GM19193 (cell line): ENCODE measurements around the gene PLPP1.

Source experiments
- POLR2A ChIP-seq: IDR thresholded peaks from 4 replicates; pipeline ENCODE4 v1.6.1; 2011; ENCODE audit not compliant: insufficient read depth, insufficient read length; ENCODE audit errors: extremely low read depth

PLPP1 gene

DNA sequence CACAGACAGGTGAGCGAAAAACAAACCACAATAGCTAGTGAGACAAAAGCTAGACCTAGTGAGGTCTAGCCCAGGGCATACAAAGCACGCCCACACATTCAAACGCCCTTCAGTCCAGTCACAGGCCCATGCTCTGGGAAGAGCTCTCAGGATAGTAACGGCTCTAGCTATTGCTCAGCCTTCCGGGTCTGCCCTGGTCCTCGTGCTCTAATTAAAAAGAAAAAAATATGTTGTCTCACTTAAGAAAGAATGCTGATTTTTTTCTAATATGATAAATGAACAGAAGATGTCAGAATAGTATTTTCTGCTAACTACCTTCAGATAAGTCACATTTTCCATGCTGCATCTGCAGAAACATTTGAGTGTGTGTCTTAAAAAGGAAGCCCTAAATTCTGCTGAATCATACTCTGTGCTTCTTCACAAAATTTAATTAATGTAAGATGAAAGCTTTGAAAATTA is 94.5 kb downstream of the PLPP1 start:
- TF ChIP-seq POLR2A, result no peak

DNA sequence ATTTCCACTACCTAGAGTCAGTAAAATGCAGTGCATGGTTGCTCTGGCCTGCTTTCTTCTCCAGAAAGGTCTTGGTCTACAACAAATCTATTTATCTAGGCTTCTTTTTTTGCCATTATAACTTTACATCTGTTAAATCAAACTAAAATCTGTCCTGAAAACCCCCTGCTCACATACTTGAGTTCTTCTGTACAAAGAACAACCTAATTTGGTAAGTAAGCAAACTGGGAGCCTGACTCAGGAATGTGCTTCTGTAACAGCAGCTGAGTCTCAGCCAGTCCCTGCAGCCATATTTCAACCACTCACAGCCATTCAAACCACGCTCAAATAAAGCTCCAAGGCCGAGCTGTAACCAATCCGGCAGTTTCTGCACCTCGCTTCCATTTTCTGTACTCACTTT is 95.8 kb downstream of the PLPP1 start:
- no peak for TF ChIP-seq POLR2A

DNA sequence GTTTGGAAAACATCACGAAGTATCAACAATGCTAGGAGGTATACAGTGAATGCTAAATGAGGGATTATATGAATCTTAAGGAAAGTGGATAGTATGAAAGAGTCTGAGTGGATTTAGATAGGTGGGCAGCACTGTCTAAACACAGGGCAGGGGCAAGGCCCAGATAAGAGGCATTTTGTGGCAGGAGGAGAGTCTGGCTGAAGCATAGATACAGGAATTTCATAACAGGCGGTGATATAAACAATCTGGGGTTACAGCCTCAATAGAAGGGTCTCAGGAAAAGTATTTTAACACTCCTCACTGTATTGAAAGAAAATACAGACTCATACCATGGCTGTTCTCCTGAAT is 96.9 kb downstream of the PLPP1 start:
- TF ChIP-seq POLR2A, result no peak

DNA sequence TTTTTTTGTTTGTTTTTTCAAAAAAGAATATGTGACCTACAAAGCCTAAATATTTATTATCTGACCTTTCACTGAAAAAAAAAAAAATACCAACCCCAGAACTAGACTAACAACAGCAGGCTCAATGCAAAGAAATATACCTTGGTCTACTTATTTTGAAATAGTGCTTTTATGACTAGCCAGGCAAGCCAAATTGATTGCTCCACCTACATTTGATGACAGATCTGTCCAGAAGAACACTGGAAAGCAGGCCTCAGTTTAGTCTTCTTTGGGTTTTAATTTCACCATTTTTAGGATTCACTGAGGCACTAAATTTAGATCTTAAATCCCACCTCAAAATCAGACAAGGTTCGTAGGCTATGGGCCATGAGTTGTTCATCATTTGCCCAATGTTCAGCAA is 97.3 kb downstream of the PLPP1 start:
- TF ChIP-seq POLR2A, result no peak

DNA sequence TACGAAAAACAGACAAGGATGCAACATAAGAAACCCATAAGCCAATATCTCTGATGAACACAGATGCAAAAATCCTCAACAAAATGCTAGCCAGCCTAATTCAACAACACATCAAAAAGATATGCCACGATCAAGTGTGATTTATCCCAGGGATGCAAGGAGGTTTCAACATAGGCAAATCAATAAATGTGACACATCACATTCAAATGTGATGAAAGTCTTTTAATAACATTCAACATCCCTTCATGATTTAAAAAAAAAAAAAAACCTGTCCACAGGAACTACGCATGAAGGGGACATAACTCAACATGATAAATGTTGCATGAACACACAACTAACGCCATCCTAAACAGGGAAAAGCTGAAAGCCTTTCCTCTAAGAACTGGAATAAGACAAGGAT is 102.2 kb downstream of the PLPP1 start:
- TF ChIP-seq POLR2A, result no peak

DNA sequence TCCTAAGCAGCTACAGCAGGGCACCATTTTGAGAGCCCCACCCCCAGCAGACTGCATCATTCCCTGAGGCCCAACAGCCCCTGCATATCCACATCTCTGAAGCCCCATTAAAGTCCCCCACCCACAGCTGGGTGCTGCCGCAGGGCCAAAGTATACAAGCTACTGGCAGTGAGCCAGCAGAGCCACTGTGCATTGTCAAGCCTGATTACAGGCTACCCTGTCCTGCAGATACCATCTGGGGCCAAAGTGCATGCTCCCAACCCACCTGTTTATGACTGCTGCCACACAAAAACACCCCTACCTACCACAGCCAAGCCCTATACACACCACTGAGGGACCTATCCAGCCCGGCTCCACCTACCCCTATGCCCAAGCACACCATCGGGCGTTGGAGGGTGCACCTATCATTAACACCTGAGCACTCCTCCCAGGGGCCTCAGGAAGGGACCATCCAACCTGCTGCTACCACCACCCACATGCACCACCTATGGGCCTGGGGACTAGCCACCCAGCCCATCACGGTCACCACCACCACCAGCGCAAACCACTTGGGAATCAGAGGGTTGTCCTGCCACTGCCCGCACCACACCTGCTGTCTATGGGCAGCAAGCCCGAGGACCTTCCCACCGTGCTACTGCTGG is 105.0 kb downstream of the PLPP1 start:
- peak; percentile 20 for TF ChIP-seq POLR2A

DNA sequence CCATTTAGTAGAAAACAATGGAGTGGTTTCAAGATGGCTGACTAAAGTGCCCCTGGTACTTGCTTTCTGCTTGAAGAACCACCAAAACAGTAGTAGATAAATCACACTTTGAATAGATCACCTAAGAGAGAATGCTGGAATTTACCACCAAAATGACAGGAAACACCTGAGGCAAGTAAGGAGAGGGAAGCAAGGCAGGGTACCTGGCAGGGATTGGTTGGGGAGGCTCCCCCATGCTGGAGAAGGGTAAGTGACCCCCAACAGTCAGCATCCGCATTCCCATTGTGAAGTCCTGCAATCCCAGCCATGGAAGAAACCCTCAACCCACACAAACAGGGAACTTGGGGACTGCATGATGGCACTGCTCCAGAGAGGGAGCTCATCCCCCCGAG is 105.5 kb downstream of the PLPP1 start:
- TF ChIP-seq POLR2A, result no peak

DNA sequence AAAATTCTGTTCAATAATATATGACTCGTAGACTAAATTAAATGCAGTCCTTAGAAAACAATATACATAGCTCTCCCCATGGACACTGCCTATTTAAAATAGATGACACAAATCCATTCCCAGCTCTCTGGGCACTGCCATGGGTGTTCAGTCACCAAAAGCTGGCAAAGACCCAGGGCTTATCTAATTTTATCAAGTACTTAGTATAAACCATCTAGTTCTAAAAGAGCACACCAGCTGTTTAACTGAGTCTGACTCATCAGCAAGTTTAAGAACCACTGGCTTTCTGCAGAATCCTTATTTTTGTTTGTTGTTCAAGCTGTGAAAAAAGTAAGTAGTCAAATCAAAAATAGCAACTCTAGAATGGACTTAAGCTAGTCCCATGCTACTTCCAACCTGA is 107.6 kb downstream of the PLPP1 start:
- TF ChIP-seq POLR2A, result no peak

DNA sequence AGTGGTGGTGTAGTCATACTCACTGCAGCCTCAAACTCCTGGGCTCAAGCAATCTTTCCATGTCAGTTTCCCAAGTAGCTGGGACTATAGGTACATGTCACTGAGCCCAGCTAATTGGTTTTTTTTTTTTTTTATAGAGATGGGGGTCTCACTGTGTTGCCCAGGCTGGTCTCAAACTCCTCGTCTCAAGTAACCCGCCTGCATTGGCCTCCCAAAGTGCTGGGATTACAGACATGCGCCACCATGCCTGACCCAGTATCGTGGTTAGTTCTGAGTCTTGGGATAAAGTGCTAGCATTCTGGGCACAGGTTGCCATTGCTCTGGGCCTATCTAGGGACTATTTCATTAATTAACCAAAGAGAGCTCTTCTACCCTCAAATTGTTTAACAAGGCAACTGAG is 108.3 kb downstream of the PLPP1 start:
- TF ChIP-seq POLR2A, result no peak

DNA sequence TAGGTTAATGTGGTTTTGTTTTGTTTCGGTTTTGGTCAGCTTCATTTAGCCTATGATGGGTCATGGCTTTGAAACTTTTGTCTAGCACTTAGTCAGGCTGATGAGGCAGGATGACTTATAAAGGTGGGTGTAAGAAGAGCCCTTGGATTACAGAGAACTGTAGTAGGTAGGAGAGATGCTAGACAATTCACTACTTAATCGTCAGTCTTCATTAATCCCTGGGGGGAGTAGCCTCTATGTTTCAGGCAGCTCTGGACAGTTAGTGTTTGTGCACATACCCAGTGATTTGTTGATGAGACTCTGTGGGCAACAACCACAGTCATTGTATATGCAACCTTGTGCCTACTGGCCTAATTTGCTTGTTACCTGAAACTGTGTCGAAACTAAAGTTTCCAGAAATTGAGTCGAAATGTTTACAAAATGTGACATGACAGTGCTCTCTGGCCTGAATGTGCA is 113.7 kb downstream of the PLPP1 start:
- TF ChIP-seq POLR2A, result no peak

DNA sequence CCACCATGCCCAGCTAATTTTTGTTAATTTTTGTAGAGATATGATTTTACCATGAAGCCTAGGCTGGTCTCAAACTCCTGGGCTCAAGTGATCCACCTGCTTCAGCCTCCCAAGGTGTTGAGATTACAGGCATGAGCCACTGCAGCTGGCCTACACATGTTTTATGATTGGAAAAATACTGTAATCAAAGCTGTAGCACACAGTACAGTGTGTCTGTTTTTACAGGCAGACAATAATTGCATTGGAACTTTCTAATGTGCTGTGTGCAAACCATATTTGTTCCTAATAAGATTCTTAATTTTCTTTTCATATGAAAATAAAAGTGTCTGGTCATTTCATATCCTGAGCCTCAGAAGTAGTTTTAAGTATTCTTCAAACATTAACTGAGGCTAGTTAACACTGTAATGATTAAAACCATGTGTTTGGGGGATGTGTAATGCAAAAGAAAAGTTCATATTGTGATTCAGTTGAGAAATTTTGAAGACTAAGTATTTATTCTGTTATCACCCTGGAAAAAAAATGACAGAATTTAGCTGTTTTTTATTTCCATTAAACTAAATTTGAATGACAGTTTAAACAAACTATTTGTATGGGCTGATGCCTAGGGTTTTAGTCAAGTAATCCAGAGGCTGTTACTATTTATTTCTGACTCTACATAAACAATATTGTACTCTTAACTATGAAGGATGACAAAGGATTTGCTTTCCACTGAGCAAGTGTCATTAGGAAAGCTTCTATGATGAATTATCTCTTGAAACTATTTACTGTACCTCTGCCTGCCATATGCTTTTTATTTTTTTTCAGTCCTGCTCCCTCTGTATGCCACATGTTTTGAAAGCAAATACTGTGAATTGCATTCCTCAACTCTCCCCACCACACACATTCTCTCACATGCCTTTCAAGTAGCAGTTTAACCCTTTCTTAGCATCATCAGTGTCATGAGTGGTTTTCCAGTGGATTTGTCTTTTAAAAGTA is 115.5 kb downstream of the PLPP1 start:
- no peak for TF ChIP-seq POLR2A

DNA sequence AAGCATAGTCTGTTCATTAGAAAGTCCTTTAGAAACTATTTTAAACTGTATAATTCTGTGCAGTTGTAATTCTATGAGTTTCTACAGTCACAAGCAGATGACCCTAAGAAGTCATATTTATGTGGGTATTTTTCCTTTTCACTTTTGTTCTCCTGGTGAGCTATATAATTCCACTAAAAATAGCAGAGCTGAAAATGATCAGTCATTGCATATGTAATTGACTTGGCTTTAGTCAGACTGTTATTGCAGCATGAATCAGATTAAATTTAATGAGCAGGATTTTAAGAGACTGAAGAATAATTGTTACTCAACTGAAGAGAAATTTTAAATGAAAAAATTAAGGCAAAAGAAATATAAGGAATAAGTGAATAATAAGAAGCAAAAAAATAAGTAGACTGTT is 118.5 kb downstream of the PLPP1 start:
- TF ChIP-seq POLR2A, result no peak

DNA sequence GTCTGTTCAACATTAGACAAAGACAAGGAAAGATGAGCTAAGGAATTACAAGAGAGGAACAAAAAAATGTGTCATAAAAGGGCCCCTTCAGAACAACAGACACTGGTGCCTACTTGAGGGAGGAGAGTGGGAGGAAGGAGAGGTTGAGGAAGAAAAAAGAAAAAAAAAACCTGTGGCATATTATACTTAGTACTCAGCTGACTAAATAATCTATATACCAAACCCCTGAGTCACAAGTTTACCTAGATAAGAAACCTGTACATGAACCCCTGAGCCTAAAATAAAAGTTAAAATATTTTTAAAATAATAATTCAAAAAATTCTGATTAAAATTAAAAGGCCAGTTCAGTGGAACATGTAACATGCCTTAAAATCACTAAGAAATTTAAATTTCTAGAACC is 119.7 kb downstream of the PLPP1 start:
- no peak for TF ChIP-seq POLR2A

DNA sequence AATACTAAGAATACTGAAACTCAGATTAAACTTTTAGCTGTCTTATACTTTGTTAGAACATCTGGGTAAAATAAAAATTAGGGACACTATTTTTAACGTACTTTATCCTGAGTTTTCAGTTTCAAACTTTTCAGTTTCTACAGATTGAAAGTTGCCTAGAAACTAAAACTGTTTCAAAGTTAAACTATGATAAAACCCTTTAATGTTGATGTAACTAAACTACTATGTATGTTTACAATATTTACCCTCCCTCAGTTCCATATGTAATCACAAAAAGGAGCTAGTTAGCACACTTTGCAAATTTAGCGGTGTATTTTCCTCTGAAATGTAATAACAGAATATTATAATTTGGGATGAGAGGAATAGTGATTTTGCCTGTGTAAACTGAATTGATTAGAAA is 121.1 kb downstream of the PLPP1 start:
- TF ChIP-seq POLR2A, result no peak

DNA sequence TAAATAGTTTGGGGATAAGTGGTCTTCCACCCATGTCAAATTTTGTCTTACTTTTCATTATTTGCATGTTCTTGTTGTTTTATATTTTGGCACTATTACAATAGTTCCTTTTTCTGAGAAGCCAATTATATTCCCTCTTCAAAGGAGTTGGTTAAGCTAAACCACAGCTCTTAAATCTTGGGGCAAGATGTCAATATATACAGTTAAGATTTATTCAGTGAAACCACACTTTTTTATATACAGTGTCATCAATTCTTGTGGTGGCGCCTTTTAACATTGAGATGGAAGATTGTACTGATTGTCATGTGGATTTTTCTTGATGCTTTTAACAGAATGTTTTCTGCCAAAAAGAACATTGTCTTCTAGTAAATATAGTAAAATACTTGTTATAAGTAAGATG is 122.9 kb downstream of the PLPP1 start:
- TF ChIP-seq POLR2A, result no peak

DNA sequence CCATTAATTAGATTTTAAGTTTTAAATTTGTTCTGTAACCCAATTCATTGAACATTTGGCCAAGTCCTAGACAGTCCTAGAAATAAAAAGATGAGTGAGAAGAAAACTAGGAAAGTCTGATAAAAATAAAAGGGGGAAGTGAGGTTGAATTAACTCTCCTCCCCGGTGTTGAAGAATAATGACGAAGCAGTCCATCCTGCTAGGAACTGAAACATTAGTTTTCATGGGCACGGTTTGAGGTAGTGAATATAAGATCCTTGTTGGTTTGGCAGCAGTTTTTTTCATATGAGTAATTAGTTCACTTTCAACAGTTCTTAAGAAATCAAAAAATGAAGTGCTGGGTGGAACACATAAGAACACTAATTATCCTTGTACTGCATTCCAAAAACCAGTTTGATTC is 123.9 kb downstream of the PLPP1 start:
- TF ChIP-seq POLR2A, result no peak
